ENCODE results near the gene TAS2R42.

GRCh38 chr12:11147420-11147819, 39.3 kb downstream of the TAS2R42 start:
- TF ChIP-seq EP300 (IDR thresholded peaks at IDR 0.05; ENCODE audit: low read depth) (no peak), POLR2A (IDR thresholded peaks at IDR 0.05) (no peak), POLR2AphosphoS5 (IDR thresholded peaks at IDR 0.05) (no peak)
- TF ChIP-seq, protein P1, sequence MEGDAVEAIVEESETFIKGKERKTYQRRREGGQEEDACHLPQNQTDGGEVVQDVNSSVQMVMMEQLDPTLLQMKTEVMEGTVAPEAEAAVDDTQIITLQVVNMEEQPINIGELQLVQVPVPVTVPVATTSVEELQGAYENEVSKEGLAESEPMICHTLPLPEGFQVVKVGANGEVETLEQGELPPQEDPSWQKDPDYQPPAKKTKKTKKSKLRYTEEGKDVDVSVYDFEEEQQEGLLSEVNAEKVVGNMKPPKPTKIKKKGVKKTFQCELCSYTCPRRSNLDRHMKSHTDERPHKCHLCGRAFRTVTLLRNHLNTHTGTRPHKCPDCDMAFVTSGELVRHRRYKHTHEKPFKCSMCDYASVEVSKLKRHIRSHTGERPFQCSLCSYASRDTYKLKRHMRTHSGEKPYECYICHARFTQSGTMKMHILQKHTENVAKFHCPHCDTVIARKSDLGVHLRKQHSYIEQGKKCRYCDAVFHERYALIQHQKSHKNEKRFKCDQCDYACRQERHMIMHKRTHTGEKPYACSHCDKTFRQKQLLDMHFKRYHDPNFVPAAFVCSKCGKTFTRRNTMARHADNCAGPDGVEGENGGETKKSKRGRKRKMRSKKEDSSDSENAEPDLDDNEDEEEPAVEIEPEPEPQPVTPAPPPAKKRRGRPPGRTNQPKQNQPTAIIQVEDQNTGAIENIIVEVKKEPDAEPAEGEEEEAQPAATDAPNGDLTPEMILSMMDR (IDR thresholded peaks at IDR 0.05): no peak

All from transverse colon (tissue), 4 donors.